HG03378 (cell line): ENCODE data around the gene DNMBP.
"Not testable (repeated sequence)": the region's sequence is repeated elsewhere in the genome, so short reads cannot be mapped to it uniquely, and the experiment has no call there.

Experiments used
- ATAC-seq: cut with Tn5 transposase; IDR thresholded peaks from one replicate; pipeline ENCODE4 v1.9.1; 2021; ENCODE audit warnings: mild to moderate bottlenecking, moderate library complexity; ENCODE audit not compliant: unreplicated experiment

The DNMBP gene

DNA sequence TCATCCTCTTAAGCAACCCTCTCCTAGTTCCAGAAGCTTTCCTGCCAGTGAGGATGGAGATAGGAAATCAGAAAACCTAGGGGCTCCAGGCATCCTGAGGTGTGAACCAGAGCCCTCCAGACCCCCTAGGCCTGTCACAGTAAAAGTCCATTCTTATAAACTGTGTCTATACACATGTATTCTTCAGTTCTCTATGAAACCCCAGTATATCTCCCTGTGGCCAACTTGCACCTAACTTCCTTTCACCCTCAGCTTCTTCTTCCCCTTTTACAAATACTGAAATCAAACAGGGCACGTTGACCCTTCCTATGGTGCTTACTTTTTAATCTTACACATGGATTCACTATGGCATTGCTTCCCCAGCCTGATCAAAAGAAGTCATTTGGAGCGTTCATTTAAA lies 168.9 kb downstream of the DNMBP start:
- not testable (repeated sequence) for ATAC-seq

- ATAC-seq, result no peak
Observed at GRCh38 chr10:99836711-99837110, 173.0 kb downstream of the DNMBP start.

DNA sequence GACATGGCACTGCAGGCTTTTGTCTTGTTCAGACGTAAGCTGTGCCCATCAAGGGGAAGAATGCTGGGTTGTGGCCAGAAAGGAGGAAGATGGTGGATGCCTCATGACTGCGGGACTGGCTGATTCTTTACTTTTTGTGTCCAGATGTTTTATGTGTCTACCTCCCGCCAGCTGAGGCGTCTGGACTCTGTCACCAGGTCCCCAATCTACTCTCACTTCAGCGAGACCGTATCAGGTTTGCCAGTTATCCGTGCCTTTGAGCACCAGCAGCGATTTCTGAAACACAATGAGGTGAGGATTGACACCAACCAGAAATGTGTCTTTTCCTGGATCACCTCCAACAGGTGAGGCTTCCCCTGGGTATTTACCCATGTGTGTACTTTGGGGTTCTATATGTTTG lies 173.8 kb downstream of the DNMBP start:
- ATAC-seq, result no peak

- ATAC-seq, result no peak
Observed at GRCh38 chr10:99834410-99834809, 175.3 kb downstream of the DNMBP start.

GRCh38 chr10:99832439-99832838 lies 177.3 kb downstream of the DNMBP start:
- no peak for ATAC-seq

DNA sequence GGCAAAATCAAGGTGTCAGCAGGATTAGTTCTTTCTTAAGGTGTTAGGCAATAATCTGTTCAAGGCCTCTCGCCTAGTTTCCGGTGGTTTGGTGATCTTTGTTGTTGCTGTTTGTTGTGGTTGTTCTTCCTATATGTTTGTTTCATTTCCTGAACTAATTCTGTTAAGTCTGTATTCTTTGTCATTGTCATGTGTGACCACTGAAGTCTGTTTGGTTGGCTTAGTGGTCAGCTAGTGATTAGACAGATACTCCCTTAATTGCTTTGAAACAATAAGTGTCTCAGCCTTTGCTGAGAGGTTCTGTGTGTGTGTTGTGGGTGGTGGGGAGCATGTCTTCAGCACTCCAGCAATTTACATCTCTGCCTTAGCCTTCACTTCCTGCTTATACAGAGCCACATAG lies 181.3 kb downstream of the DNMBP start:
- no peak for ATAC-seq

DNA sequence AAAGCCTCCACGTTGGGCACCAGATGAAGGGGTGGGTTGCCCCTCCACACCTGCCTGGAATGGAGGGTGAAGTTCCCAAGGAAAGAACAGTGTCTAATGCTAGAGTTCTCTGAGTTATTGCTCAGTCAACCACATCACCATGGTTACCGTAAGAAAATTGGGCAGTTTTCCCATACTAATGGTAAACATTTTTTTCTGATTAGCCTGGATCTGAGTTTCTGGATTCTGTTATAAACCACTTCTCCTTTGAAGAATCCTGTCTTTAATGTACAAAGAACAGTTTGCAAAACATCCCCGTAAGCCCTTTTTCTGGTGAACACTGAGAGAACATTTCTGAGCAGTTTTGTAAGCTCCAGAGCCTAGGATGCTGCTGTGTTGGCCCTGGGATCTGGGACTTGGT lies 181.8 kb downstream of the DNMBP start:
- ATAC-seq, result no peak
